Endometrial microvascular endothelial cells (primary cell): Measurements from ENCODE around the gene TET3. TPM values are rescaled to one million over a fixed set of nuclear protein-coding genes. Genes with fewer than 3 reads are reported as not detected.

Source experiments
- in situ Hi-C: cut with HindIII; loops from 2 replicates; pipeline ENCODE4 v1.10.0; 2017; ENCODE audit warnings: low sequenced_read_pairs, low pct_unique_long_range_greater_than_20kb; ENCODE audit errors: inconsistent ontology term
- total RNA-seq: library from RNA; depleted of rRNA; stranded (reverse); fragments of >200 nt; gene quantifications from one replicate; pipeline ENCODE4 v1.2.3, GENCODE V29; 2015; ENCODE audit errors: inconsistent ontology term

TET3 gene
- total RNA-seq, 1 donor from 2014 or later = 3.3 TPM

- in situ Hi-C loops = no loop called here
Observed at GRCh38 chr2:73983322-73984202, 1.1 kb upstream of the TET3 start.

- in situ Hi-C loops = no loop called here
Observed at GRCh38 chr2:73984922-73985307, 205 bp downstream of the TET3 start.

GRCh38 chr2:73985308-73986084, 786 bp downstream of the TET3 start:
- in situ Hi-C loops = no loop called here

- in situ Hi-C loops = no loop called here
Observed at GRCh38 chr2:73986085-73986681, 1.5 kb downstream of the TET3 start.

DNA sequence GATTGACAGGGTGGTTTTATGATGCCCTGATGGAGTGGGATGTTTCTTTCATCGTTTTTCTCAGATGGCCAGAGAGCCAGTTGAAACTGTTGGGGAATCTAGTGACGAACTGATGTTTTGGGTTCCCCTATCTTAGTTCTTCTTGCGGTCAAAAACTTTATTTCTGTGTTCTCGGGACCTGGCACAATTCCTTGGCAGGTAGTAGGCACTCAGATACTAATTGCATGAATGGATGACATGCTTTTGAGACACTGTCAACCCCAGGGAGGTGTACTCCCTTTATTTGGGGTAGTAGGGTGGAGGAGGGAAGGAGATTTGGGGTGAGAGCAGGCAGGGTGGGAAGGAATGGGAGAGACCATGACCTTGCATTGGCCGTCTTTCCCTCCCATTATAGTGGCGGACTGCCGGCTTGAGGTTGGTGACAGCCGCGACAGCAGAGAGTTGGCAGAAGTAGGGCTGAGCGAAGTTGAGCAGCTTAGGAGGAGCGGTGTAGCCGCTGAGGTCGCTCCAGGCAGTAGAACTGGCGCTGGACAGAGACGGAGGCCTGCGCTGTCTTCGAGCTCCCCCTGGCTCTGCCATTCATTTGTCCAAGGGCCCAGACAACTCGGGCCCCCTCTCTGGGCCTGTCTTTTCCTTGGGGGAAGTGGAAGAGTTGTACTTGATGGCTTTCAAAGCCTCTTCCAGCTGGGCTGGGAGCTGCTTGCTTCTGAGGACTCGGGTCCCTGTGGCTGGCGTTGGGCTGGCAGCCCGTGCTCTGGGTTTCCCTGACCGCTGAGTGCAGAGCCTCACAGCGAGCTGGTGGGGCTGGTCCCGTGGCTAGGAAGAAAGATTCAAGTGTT, 2.6 kb downstream of the TET3 start:
- in situ Hi-C loops = no loop called here

- in situ Hi-C loops = no loop called here
Observed at GRCh38 chr2:73987948-73988700, 3.4 kb downstream of the TET3 start.

GRCh38 chr2:73989972-73990371, 5.3 kb downstream of the TET3 start:
- in situ Hi-C loops = no loop called here

DNA sequence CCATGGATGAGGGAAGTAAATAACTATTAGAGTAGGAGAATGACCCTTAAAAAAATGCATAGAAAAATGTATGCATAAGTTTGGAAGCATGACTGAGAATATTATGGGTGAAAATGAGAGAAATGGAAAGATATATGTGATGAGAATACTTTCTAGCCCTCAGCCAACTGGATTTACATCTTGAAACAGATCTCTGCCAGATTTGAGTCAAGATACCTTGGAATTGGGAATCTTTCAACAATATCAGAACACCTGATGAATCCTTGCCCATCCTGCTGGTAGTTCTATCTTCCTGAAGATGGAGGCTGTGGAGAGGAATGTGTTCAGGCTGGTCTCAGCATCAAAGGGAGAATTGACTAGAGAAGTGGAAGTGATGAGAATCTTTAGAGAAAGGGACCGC, 5.8 kb downstream of the TET3 start:
- in situ Hi-C loops = no loop called here

- in situ Hi-C loops = no loop called here
Observed at GRCh38 chr2:73992036-73992435, 7.3 kb downstream of the TET3 start.

- in situ Hi-C loops = no loop called here
Observed at GRCh38 chr2:73993376-73993775, 8.7 kb downstream of the TET3 start.

DNA sequence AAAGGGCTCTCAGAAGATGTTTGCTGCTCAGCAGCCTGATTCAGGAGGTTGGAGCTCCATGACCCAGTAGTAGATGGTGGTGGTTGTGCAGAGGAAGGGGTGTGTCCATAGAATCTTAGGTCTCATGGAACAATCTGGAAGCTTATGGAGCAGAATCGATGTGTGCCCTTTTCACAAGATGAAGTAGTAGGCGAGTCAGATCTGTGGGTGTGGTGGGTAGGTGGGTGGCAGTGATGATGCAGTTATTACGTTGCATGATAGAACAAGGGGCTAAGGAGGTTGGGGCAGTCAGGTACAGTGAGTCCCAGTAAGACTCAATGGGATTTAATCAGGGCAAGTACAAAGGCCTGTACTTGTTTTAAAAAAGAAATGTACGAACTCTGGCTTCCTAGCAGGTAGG, 9.1 kb downstream of the TET3 start:
- in situ Hi-C loops = no loop called here

- in situ Hi-C loops = no loop called here
Observed at GRCh38 chr2:73994178-73994831, 9.6 kb downstream of the TET3 start.

GRCh38 chr2:73995810-73996209, 11.1 kb downstream of the TET3 start:
- in situ Hi-C loops = no loop called here

DNA sequence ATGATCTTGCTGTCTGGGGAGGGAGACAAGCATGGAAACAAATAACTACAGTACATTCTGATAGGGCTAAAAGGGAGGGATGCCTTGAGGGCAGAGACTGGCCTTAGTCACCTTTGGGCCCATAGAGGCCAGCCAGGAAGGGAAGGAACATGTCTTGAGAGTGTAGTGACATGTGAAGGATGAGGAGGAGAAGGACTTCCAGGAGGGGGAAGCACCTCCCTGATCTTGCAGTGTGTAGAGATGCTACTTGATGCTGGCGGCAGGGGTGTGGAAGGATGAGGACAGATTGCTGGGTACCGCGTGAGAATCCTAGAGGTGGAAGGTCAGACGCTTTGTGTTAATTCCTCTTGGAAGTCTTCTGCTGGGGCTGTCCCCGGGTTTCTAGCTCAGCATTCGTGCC, 13.1 kb downstream of the TET3 start:
- in situ Hi-C loops = no loop called here

GRCh38 chr2:73998451-73998850, 13.7 kb downstream of the TET3 start:
- in situ Hi-C loops = no loop called here

DNA sequence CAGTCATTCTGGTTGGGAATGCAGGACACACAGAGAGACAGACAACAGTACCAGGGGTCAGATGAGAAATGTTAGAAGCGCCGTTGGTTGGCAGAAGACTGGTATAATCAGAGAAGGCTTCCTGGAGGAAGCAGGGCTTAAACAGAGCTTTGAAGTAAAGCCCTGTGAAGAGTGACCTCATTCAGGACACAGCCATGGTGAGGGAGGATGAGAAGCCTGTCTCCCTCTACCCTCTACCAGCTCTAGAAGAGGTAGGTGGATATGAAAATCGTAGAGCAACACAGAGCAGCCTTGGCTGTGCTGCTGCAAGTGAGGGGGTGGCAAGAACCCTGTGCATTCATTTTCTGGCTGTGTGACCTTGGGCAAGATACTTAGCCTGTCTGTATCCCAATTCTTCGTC, 14.2 kb downstream of the TET3 start:
- in situ Hi-C loops = no loop called here

DNA sequence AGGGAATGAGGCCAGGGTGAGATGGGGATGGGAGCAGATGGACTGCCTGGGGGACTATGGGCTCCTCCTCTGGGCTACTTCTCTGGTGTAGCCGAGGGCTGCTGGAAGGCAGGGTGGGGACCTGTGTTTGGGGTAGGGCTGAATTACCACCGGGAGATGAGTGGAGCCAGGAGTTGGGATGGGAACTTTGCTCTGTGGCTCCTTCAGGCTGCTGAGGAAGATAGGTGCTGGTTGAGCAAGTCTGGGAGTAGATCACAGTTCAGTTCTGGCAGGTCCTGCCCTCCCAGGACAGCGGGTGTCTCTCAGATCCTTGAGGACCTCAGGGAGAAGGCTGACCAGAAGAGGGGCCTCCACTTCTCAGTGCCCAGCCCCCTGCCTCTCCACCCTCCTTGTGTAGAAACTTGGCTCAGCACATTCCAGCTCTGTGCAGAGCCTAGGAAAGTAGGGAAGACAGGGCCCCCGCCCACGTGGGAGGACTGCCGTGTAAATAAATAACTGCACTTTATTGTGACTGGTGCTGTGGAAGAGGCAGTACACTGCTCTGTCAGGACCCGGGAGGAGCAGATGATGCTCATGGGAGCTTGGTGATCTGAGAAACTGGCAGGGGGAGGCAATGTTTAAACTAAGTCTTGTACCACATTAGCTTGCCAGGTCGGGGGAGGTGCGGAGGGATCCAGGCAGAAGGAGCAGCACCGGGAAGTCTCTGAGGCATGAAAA, 15.3 kb downstream of the TET3 start:
- in situ Hi-C loops = no loop called here
